HG02884 (cell line): Measurements from ENCODE around the gene ADAM20.
"Not testable (repeated sequence)": the region's sequence is repeated elsewhere in the genome, so short reads cannot be mapped to it uniquely, and the experiment has no call there.

Experiments used
- ATAC-seq: cut with Tn5 transposase; IDR thresholded peaks from one replicate; pipeline ENCODE4 v1.9.1; 2021; ENCODE audit warnings: mild to moderate bottlenecking, moderate library complexity; ENCODE audit not compliant: unreplicated experiment

Gene ADAM20

DNA sequence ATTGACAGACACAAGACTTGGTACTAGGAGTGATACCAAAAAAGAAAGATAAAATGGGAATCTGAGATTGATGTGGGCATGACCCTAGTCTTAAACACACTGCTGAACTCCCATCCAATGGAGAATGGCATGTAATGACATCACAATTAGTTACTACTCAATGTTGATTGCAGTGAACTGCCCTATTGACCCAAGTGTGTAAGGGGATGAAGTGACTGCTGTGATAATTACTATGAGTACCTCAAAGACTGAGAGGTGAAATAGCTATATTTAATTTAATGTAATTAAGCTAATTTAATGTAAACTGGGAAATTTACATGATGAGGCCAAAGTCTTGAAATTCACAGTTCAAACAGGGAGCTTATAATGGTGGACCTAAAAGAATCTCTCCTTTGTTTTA, at the start of gene ADAM20:
TSS of gene ADAM20 (minus strand) at position 101 of the 400 bp plus-strand sequence. CDS start 10,247 bp downstream, outside the sequence.
- ATAC-seq, result no peak

GRCh38 chr14:70576891-70577290, 42.1 kb upstream of the ADAM20 start:
- ATAC-seq, result no peak

DNA sequence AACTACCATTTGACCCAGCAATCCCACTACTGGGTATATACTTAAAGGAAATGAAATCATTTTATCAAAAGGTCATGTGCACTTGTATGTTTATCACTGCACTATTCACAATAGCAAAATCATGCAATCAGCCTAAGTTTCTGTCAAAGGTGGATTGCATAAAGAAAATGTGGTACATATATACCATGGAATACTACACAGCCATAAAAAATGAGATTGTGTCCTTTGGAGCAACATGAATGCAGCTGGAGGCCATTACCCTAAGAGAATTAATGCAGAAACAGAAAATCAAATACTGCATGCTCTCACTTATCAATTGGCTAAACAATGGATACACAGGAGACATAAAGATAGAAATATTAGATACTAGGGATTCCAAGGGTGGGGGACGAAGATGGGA, 38.2 kb upstream of the ADAM20 start:
- ATAC-seq, result no peak

GRCh38 chr14:70571139-70571538, 36.3 kb upstream of the ADAM20 start:
- ATAC-seq, result no peak

DNA sequence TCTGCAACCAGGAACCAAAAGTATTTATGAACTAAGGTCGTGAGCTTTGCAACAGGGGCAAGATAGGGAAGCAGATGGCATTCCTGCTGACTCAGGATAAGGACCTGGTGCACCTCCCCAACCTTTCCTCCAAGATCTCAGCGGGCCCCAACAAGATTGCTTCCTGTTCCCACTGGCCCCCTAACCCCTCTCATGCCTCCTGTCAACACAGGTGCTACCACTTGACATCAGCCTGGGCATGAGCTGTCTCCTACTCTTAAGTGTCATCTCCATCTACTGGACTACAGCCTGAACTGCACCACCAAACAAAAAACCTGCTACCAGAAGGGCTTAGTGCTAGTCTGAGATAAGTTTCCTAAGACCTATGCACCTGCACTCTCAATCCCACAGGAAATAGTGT, 33.0 kb upstream of the ADAM20 start:
- no peak for ATAC-seq

DNA sequence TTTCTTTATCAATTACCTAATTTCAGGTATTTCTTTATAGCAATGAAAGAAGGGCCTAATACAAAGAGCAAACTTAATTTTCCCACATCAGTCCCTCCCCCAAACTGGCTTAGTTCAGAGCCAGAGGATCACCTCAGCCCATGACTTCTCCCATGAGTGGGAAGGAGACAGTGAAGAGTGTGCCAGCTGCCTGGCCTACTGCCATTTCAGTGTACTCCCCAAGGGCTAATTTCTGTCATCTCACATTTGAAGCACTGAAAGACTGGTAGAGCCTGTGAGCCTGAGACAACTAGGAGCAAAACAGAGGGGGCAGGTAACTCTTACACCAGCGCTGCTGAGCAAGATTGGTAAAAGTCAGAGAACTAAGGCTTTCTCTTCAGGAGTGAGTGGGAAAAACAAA, 29.1 kb upstream of the ADAM20 start:
- no peak for ATAC-seq

- ATAC-seq, result no peak
Observed at GRCh38 chr14:70563417-70563816, 28.6 kb upstream of the ADAM20 start.

GRCh38 chr14:70558356-70558755, 23.6 kb upstream of the ADAM20 start:
- ATAC-seq, result no peak

- ATAC-seq, result no peak
Observed at GRCh38 chr14:70555890-70556289, 21.1 kb upstream of the ADAM20 start.

DNA sequence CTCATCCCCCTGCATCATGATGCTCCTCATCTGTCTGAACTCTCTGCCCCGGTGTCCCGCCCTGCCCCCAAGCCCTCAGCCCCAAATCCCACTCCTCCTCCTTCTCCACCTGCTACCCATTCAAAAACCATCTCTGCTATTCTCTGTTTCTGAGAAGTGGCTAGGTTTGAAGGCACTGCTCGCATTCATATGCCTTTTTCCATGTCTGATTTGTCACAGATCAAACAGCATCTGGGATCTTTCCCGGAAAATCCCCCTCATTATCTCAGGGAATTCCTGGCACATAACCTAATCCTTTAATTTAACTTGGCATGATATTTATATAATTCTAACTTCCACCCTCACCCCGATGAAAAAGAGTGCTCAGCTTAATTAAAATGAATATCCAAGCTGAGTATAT, 3.3 kb upstream of the ADAM20 start:
- ATAC-seq, result no peak

DNA sequence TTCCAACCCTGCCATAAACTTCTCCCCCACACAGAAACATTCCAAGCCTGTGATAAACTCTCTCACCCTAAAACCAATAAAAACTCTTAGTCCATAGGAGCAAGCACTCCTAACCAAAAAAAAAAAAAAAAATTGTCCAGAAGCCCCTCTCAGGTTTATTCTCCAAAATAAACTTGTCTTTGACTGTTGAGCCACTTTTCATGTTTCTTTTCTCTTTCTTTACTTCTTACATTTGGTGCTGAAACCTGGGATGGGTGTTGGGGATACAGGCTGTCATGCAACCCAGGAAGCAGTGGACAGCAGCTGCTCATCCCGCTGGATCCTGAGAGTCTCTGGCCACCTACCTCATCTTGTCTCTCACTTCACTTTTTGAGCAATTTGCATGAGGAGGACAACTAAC, 2.0 kb upstream of the ADAM20 start:
- ATAC-seq, result no peak

DNA sequence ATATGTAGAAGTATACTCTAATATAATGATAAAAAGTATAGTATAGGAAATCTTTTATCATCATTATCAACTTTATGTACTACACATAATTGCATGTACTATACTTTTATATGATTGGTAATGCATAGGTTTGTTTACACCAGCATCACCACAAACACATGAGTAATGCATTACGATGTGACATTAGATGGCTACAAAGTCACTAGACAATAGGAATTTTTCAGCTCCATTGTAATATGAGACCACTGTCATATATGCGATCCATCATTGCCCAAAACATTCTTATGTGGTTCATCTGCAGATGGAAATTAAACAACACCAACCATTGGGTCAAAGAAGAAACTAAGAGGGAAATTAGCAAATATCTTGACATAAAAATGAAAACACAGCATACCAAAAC, 4.4 kb downstream of the ADAM20 start:
- no peak for ATAC-seq

DNA sequence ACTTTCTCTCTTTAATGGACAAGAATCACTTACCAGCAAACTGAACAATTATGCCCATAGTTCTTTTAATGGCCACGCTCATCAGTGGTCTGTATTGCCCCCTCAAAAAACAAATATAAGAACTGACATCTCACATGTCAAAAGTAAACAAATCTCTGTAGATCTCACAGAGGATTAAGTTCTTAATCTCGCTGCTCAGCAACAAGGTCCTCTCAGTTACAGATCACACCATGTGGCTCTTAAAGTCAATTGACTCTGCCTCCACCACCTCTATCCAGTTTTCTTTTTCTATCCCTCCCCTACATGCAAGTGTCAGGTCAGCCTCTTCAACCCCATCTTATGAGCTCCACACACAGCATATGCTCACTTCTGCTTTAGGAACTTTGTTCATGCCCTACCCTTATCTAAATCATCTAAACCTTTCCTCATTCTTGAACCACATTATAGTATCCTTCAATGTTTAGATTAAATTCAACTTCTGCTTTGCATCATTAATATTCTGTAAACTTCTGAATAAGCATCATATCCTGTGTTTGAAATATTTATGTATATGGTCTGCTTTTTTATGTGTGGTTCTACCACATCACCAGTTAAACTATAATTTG, 7.2 kb downstream of the ADAM20 start:
- no peak for ATAC-seq

GRCh38 chr14:70525691-70526090, 9.1 kb downstream of the ADAM20 start:
- ATAC-seq, result no peak

- ATAC-seq, result no peak
Observed at GRCh38 chr14:70515811-70516210, 19.0 kb downstream of the ADAM20 start.

DNA sequence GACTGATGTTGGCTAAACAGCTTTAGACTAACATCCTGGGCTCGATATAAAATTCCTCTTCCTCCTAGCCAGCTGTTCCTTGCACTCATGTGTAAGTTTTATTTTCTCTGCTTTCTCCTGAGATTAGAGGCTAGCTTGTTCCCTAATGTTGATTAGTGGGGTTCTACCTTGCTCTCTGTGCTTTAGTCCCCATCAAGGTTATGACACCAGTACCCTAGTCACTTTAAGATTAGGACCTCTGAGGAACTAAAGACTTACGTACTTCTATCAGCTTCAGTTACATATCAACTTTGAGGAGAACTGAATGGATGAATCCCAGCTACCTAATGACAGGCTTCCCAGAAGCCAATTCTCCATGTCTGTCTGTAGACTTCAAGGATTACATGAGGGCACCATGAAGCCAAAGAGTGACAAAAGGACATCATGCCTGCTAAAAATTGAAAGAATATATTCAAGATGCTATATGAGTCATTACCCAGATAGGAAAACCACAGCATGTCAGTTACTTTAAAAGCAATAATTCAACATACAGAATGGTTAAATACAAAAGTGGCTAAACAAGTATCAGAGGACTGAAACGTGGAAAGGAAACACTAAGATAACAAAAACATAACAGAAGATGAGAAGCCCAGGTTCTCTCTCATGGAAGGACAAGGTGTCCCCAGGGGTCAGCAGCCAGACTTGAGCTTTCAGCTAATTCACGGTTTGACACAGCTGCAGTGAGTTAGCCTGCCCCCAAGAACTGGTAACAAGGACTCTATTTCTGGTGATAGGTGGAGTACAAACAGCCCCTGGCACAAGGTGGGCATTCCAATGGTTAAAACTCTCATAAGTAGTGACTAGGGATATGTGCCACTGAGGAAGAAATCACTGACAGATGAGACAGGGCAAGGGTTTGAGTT, 20.4 kb downstream of the ADAM20 start:
- no peak for ATAC-seq

GRCh38 chr14:70498191-70498590, 36.6 kb downstream of the ADAM20 start:
- ATAC-seq, result no peak

DNA sequence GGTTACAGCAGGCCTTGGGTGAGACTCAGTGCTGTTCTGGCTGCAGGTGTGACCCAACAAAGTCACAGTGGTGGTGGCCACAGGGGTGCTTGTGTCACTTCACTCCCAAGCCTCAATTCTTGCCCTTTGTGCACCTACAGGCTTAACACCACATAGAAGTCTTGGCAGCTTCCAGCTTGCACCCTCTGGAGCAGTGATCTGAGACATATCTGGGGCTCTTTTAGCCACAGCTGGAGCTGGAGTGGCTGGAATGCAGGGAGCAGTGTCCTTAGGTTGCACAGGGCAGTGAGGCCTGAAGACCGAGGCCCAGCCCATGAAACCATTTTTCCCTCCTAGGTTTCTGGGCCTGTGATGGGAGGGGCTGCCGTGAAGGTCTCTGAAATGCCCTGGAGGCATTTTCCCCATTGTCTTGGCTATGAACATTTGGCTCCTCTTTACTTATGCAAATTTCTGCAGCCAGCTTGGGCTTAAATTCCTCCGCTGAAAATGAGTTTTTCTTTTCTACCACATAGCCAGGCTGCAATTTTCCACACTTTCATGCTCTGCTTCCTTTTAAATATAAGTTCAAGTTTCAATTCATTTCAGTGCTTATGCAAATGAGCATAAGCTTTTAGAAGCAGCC, 45.1 kb downstream of the ADAM20 start:
- ATAC-seq, result no peak

GRCh38 chr14:70477356-70478105, 57.3 kb downstream of the ADAM20 start:
- not testable (repeated sequence) for ATAC-seq

DNA sequence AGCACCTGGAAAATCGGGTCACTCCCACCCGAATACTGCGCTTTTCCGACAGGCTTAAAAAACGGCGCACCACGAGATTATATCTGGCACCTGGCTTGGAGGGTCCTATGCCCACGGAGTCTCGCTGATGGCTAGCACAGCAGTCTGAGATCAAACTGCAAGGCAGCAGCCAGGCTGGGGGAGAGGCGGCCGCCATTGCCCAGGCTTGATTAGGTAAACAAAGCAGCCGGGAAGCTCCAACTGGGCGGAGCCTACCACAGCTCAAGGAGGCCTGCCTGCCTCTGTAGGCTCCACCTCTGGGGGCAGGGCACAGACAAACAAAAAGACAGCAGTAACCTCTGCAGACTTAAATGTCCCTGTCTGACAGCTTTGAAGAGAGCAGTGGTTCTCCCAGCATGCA, 59.3 kb downstream of the ADAM20 start:
- not testable (repeated sequence) for ATAC-seq

GRCh38 chr14:70473825-70474224, 61.0 kb downstream of the ADAM20 start:
- ATAC-seq, result no peak
